NCI-H2196 treated with DMSO at 0.1 percent for 48 hours (cell line): ENCODE measurements around the gene HMX3.

Experiments used
- DNase-seq: peaks from one replicate; lab custom pipeline; 2025; ENCODE audit not compliant: unreplicated experiment; lab: John Stamatoyannopoulos, UW

The HMX3 gene

DNA sequence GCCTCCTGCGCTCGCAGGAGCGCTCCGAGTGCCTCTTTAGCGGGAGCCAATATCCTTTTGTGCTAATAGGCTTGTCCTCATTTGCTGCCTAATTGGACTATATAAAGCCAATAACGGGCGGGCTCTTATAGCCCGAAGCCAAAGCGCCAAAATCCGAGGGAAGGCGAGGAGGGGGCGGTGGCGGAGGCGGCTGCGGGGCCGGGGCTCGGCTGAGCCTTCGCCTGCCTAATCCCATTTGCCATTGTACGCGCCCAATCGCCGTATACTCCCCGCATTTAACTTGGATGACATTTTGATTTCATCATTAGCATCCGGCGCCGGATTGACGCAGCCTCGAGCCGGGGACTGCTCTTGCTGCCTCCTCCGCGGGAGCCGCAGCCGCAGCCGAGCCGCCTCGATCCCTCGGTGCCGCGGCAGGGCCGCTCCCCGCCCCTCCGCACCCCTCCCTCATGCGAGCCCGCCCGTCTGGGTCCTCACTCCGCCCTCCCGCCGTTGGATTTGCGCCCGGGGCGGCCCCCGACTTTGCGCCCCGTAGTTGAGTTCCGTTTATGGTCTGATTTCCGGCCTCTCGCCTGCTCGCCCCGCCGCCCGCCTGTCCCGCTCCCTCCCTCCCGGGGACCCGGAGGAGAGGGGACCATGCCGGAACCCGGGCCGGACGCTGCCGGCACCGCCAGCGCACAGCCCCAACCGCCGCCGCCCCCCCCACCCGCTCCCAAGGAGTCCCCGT, at the start of gene HMX3:
HMX3 (plus strand) TSS at position 556 of the 727 bp plus-strand sequence; CDS start at position 637, 81 bp downstream.
- DNase-seq, result no peak

- DNase-seq, result no peak
These were observed 49.5 kb upstream of the HMX3 start for GRCh38 chr10:123086281-123086680.

- no peak for DNase-seq
These were observed 48.4 kb upstream of the HMX3 start for GRCh38 chr10:123087348-123087747.

DNA sequence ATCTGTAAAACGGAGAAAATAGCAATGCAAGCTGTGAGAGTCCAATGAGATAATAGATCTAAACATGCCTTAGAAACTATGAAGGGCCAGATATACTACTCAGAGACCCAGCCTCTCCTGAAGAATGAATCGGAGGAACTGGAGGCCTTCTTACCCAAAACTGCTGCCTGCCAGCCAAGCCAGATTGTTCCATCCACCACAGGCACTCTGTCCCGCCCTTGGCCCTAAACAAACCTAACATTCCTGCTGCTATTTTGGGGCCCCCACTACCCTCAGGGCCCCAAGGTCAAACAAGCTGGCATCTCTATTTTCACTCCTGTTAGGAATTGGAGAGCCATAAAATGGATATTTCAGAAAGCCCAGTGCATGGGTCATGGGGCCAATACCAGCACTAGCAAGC, 48.0 kb upstream of the HMX3 start:
- no peak for DNase-seq

GRCh38 chr10:123092635-123093414, 42.9 kb upstream of the HMX3 start:
- DNase-seq, result no peak

DNA sequence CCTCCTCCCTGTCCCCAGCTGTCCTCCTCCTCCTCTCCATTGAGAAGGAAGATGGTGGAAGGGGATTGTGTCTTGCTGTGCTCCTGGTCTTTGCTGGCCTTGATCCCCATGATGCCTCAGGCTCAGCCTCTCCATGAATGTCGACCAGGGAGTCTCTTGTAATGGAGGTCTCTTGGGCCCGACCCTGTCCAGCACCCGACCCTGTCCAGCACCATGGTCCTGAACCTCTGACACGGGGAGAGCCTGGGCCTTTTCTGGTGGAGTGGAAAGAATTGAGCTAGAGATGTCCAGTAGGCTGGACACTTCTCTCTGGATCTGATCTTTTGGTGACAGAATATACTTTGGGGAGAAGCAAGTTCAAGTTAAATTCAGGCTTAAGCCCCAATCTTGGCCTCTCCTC, 42.3 kb upstream of the HMX3 start:
- DNase-seq, result no peak

GRCh38 chr10:123096452-123096851, 39.3 kb upstream of the HMX3 start:
- no peak for DNase-seq

DNA sequence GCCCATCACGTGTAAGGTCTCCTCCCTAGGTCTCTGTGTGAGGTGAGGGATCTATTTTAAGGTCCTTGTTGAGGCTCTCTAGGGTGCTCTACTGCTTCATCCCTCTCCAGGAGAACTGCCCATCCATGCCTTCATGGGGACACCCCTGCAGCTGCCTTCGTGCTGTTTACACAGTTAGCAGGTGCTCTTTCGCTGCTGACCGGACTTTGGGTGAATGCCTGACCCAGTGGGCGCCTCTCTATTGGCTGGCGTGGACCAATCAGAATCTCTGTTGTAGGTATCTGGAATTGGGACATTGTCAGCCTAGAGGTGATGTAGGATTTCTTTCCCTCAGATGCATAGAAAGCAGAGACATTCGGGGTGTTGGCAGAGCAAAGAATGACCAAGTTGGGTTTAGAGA, 38.7 kb upstream of the HMX3 start:
- DNase-seq, result no peak

DNA sequence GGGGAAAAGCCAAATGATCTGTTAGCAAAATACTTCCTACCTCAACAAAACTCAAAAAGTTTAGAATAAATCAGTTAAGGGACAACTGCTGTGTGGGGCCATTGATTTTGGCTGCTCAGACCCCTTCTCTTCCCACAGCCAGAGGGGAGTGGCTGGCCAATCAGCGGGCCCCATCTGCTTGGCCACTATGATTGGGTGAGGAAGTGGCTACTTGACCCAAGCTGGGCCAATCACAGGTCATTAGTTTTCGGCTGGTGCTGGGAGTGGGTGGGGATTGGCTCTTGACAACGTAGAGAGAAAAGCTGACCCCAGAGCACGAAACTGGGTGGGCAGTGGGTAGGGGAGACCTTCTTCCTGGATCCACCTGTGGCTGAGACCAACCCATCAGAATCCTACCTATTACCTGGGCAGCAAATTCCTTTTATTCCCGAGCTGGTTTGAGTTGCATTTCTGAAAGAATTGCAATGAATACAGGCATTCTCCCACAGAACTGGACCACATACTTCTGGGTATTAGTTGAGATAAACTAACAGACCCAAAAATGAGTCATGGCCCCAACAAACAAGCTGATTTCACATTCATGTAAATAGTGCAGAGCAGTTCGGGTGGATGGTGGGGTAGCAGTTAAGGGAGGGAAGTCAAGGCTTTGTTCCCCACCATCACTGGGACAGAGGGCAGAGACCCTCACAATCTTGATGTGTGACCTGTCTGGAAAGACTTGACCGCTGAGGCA, 35.6 kb upstream of the HMX3 start:
- no peak for DNase-seq

DNA sequence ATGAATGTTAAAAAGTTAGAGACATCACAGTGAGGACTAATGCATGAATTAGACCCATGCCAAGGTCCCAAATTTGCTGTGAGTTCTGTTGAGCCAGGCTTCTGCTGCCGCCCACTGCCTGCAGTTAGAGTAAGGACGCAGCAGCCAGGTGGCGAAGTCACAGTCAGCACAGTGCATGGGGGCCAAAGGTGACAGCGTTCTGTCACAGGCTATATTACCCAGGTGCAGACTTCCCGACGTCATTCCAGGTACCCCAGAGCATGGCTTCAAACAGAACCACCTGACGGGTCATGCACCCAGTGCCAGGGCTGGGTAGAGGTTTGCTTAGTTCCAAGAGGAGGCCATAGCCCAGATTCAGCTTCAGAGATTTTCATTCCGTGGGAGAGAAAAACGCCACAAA, 33.9 kb upstream of the HMX3 start:
- DNase-seq, result no peak

DNA sequence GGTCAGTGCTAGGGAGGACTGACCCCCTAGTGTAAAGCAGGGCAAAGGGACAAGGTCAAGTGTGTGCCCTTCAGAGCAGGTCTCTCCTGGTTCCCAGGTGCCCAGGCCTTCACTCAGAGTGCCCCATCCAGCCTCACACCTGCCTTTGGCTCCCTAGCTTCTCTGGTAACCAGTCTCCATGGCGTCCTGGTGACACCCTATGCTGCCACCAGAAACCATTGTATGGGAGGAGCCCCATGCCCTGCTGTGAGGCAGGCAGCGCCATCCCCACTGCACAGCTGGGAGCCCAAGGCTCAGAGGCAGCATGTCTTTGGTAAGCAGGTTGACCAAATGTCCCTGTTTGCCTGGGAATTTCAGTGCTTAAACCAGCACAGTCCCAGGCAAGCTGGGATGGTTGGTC, 33.1 kb upstream of the HMX3 start:
- no peak for DNase-seq

- DNase-seq, result no peak
These were observed 31.8 kb upstream of the HMX3 start for GRCh38 chr10:123103944-123104343.

DNA sequence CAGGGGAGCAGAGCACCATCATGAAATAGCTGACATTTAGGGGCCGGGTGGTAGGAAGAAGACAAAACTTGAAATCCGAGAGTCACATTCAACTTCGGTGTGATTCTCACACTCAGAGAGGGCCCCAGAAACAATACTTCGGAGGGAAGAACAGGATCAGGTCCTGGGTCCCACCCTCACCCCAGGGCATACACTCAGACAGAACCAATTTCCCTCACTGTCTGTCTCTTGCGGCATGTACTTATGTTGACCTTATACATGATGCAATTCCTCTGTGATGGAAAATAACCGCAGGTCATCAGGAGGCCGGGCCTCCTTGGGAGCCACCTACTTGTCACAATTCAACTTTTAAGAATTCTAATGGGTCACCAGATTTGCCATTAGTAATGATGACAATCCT, 26.3 kb upstream of the HMX3 start:
- no peak for DNase-seq

- no peak for DNase-seq
These were observed 17.9 kb upstream of the HMX3 start for GRCh38 chr10:123117644-123118417.

GRCh38 chr10:123119081-123119480, 16.7 kb upstream of the HMX3 start:
- DNase-seq, result no peak

DNA sequence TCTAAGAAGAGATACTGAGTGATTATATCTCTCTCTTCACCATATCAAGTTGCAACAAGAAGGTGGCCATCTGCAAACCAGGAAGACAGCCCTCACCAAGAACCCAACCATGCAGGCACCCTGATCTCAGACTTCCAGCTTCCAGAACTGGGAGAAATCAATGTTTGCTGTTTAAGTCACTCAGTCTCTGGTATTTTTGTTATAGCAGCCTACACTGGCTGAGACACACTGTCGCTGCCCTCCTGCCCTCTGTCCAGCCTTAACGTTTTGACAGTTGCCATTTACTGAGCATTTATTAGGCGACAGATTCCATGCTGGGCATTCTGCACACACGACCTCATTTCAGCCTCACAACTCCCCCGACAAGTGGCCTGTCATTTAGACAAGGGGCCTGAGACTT, 9.5 kb upstream of the HMX3 start:
- no peak for DNase-seq

DNA sequence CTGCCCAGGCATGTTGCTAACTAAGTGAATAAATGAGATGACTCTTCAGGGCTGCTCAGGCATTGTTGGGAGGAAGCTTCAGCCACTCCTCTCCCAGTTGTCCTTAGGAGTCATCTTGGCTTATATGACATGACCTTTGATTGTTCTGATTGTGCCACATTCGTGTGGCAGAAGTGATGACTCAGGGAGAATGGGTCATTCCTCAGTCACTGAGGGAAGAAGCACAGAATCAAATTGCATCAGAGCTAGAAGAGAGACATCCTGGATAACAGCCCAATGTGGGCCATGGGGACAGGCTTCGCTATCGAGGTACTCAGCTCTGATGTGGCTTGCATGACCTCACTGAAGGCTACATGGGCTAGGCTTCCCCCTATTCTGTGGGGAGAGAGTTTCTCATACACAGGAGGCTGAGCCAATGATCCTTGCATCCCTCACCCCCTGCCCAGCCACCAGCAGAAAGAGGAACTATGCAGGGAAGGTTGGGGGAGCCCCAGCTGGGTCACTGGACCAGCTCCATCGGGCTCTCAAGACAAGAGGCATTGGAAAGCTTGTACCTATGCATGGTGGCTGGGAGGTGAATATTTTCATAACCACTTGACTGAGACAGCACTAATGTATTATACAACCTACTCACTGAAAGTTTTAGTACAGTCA, 6.0 kb upstream of the HMX3 start:
- DNase-seq, result no peak

- DNase-seq, result peak; percentile 54
These were observed 2.9 kb upstream of the HMX3 start for GRCh38 chr10:123132576-123133477.

- no peak for DNase-seq
These were observed 2.0 kb upstream of the HMX3 start for GRCh38 chr10:123133541-123134342.
